HG03354 (cell line): ENCODE data around the gene SH3BP5.
A peak's percentile ranks its signal among the peaks of the same experiment; 100 is the strongest.

Experiments
- ATAC-seq: cut with Tn5 transposase; IDR thresholded peaks from one replicate; pipeline ENCODE4 v1.9.1; 2021; ENCODE audit warnings: mild to moderate bottlenecking; ENCODE audit not compliant: unreplicated experiment, poor library complexity, severe bottlenecking

SH3BP5 gene

DNA sequence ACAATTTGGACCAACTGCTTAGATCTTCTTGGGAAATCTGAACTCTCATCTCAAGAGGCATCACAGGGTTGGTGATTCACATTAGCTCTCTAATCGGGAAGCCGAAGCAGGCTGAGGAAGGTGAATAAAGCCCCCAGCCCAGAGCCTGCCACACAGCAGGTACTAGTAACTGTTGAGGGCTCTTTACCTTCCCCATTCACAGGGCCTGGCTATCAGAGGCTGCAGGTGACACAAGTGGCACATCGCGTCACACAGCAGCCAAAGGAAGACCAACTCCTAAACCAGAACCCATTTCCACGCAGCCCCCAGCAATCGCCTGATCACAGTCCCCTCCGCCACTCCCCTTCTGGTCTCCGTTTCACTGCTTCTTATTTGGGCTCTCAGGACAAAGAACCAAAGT, 29.2 kb downstream of the SH3BP5 start:
- ATAC-seq, result no peak

- no peak for ATAC-seq
Observed at GRCh38 chr3:15301761-15302160, 30.6 kb downstream of the SH3BP5 start.

DNA sequence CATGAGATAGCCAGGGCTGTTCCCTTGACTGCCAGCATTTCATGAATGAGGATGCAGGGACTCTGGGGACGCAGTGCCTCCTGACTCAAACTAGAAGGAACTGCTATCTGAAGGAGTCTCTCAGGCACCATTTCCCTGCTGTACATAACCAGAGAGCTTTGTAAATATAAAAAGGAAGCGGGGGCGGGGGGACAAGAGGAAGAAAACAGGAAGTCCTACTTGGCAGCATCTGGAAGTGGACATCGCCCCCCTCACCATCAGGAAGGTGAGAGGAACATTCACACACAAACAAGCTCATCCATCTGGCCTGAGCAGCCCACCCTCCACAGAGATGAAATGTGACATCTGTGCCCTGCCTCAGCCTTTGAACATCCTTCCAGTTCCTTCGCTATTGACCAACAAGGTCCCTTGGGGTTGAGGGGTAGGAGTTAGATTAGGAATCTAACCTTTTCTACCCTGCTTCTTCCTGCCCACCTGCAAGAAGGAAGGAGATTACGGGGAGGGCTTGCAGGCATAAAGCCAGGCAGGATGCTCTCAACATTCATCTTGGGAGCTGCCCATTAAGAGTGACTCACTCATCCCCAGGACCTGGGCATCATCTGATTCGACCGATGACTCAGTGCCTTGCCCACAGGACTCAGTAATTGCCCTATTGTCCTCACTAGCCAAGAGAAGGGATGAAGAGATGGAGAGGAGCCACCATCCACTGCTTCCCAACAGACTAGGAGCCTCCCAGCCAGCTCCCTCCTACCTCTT, 31.9 kb downstream of the SH3BP5 start:
- ATAC-seq, result no peak

DNA sequence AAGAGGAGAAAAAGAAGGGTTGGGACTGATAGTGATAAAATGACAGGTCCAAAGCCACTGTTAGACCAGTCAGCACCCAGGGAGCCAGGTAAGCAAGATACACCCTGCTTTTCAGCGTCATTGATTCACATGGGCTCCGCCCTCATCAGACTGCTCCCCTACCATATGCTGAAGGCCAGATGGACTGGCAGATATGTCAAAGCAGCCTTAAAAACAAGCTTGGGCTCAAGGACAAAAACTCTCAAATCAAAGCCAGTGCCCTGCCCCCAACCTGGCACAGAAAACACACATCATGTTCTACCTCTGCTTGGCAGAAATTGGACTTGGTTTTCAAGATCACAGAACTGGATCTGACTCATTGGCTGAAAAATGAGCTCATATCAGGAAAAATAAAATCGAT, 33.4 kb downstream of the SH3BP5 start:
- ATAC-seq, result no peak

GRCh38 chr3:15298504-15298903, 33.9 kb downstream of the SH3BP5 start:
- ATAC-seq, result no peak

- ATAC-seq, result no peak
Observed at GRCh38 chr3:15297608-15298350, 34.6 kb downstream of the SH3BP5 start.

GRCh38 chr3:15295506-15295905, 36.9 kb downstream of the SH3BP5 start:
- no peak for ATAC-seq

DNA sequence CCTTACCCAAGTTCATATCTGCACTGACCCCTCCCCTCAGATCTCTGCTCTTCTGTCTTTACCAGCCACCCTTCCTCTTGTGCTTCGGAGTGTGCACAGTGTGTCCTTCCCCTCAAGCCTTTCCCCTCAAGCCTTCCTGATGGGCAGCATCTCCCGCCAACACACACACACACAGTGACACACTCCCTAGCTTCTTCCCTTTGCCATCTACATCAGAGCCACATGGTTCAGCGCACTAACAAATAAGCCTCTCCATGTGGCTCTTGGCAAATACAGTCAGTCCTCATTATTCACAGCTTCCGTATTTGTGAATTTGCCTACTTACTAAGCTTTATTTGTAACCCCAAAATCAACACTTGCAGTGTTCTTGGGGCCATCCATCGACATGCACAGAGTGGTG, 37.5 kb downstream of the SH3BP5 start:
- ATAC-seq, result no peak

GRCh38 chr3:15292765-15293522, 39.4 kb downstream of the SH3BP5 start:
- no peak for ATAC-seq

DNA sequence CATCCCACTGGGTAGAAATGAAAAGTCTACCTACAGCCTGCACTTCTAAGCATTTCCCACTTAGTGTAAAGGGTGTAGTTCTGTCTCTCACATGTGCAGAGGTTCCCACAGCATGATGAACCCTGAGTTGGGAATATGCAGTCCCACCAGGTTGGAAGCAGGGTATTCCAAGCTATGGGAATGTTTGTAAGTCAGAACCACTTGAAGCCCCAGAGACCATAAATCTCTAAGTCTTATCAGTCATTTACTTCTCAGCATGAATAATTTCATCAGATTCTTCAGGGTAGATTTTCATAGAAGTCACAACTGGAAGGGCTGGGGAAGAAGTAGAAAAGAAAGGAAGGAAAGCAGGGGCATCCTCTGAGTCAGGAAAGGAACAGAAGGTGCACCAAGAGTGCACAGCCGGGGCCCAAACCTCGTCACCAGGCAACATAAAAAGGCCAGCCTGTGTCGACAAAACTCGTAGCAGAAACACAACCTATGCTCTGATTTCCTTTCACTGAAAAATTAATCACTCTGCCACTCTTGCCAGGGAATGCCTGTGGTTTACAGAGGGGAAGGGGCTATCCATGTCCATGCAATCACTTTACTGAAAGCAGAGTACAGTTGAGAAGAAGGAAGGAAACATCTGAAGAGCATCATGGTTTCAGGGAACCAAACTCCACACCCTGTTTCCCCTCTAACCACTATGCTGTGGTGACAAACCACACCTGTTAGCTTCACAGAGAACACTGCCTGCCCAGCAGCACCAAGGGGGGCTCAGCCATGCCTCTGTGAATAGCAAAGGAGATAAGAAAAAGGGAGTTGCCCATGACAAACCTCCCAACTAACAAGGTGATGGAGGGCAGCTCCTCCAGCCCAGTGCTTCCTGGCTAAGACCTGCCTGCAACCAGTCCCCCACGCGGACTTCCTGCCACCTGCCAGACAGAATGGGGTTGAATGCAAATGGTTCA, 40.5 kb downstream of the SH3BP5 start:
- peak; percentile 90 for ATAC-seq

DNA sequence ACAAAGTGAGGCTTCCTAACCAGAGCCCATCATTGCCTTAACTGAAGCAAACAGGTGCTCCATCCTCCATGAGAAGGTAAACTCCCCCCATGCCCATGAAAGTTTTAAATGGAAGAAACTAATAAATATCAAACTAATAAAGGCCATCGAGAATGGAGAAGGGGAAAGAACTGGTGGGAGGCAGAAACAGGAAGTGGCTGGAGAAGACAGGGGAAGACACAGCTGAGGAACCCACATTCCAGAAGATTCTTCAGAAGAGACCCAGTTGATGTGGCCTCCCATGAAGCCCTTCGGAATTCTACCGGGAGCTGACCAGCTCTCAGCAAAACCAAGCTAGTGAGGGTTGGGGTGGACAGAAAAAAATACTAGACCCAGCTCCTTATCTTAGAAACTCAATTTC, 41.6 kb downstream of the SH3BP5 start:
- no peak for ATAC-seq

DNA sequence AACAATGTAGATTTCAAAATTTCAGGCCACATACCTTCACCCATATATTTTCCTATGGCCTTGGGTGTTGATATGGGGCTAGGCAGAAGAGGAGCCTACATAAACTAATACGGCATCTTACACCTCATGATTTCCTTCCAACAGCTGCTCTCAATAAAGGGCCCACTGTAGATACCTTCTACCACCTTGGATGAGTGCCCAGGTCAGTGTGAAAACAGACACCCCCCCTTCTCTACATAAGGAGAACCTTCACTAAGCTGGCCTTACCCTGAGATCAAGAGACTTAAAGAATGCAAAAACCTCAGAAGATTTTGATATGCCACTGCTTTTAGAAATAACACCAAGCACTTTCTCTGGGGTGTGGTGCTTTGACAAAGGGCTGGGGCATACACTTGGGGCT, 42.7 kb downstream of the SH3BP5 start:
- no peak for ATAC-seq

- ATAC-seq, result no peak
Observed at GRCh38 chr3:15288331-15289035, 43.9 kb downstream of the SH3BP5 start.

DNA sequence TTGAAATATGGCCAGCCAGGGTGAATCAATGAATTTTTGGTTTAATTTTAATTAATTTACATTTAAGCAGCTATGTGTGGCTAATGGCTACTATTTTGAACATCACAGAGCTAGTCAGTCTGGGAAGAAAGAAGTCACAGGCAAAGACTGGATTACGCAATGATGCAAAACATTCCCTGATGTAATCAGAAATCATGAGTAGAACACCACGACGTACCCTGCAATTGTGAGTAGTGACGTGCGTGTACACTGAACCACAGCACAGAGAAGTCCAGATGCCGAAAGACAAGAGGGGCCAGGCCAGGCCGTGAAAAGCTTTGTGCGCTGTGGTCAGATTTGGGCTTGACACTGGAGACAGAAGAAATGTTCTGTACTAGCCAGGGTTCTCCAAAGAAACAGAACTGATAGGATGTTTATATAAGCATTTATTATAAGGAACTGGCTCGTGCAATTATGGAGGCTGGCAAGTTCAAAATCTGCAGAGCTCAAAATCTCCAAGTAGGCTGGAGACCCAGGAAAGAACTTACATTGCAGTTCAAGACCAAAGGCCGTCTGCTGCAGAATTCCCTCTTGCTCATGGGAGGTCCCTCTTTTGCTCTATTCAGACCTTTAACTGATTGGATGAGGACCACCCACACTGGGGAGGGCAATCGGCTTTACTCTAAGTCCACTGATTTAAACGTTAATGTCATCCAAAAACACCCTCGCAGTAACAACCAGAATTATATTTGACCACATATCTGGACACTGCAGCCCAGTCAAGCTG, 44.6 kb downstream of the SH3BP5 start:
- ATAC-seq, result no peak

DNA sequence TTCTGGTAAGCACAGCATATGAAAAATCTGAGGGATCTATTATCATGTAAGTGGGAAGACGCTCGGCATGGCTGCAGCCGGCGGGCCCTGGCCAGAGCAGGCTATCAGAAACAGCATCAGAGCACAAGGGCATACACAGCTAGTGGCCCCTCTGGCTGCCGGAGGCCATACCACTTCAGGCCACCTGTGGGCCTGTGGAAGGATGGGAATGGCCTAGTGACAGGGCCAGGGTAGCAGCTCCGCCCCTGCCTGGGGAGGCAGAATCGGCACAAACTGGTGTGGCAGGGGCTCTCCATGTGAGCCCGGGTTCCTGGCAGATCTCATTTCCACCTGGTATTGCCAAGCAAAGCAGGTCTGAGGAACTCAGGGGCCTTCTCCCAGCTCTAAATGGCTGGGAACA, 46.4 kb downstream of the SH3BP5 start:
- ATAC-seq, result no peak

- ATAC-seq, result no peak
Observed at GRCh38 chr3:15284121-15284889, 48.1 kb downstream of the SH3BP5 start.

- ATAC-seq, result no peak
Observed at GRCh38 chr3:15283702-15284101, 48.7 kb downstream of the SH3BP5 start.

DNA sequence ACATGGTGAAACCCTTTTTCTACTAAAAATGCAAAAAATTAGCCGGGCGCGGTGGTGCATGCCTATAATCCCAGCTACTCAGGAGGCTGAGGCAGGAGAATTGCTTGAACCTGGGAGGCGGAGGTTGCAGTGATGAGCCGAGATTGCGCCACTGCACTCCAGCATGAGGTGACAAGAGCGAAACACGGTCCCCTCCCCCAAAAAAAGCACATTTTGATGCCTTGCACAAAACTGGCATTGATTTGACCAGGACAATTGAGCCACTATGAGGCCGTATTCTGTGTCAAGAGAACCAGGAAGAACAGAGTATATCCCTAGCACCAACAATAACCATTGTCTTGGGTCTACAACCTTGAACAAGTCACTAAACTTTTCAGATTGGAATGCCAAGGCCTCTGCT, 50.6 kb downstream of the SH3BP5 start:
- no peak for ATAC-seq
